GM23248 (cell line): Measurements from ENCODE around the gene GAGE12J. TPM values are rescaled to one million over a fixed set of nuclear protein-coding genes. Genes with fewer than 3 reads are reported as not detected.

ENCODE experiments used
- DNase-seq: peaks from one replicate; pipeline ENCODE4 v3.0.0-alpha.2; 2015
- H2AFZ ChIP-seq: fragments of 200-600 bp; sonication (generic); 2 replicates; pipeline ENCODE4 v1.6.1; 2016; ENCODE audit warnings: antibody characterized with exemption
- H3F3A ChIP-seq: fragments of 200-600 bp; sonication (generic); 2 replicates; pipeline ENCODE4 v1.6.1; 2016; ENCODE audit warnings: mild to moderate bottlenecking, antibody characterized with exemption, mixed run types; ENCODE audit not compliant: insufficient read depth
- H3K27ac ChIP-seq: fragments of 200-600 bp; sonication (generic); 2 replicates; pipeline ENCODE4 v1.5.1; 2016; ENCODE audit warnings: mild to moderate bottlenecking
- H3K27me3 ChIP-seq: fragments of 200-600 bp; sonication (generic); replicated peaks from 2 replicates; pipeline ENCODE4 v1.6.1; 2016; ENCODE audit warnings: mild to moderate bottlenecking; ENCODE audit not compliant: insufficient read depth
- H3K36me3 ChIP-seq: fragments of 200-600 bp; sonication (generic); 2 replicates; pipeline ENCODE4 v1.6.1; 2016; ENCODE audit warnings: low read depth, mild to moderate bottlenecking
- H3K4me1 ChIP-seq: fragments of 200-600 bp; sonication (generic); 2 replicates; pipeline ENCODE4 v1.6.1; 2016; ENCODE audit warnings: mild to moderate bottlenecking; ENCODE audit not compliant: insufficient read depth
- H3K4me2 ChIP-seq: fragments of 200-600 bp; sonication (generic); one replicate; pipeline ENCODE4 v1.6.1; 2016; ENCODE audit warnings: mild to moderate bottlenecking; ENCODE audit not compliant: unreplicated experiment
- H3K4me3 ChIP-seq: fragments of 200-600 bp; sonication (generic); 2 replicates; pipeline ENCODE4 v1.5.1; 2016; ENCODE audit warnings: mild to moderate bottlenecking
- H3K79me2 ChIP-seq: fragments of 200-600 bp; sonication (generic); 2 replicates; pipeline ENCODE4 v1.6.1; 2016; ENCODE audit warnings: mild to moderate bottlenecking; ENCODE audit not compliant: insufficient read depth
- H3K9ac ChIP-seq: fragments of 200-600 bp; sonication (generic); 2 replicates; pipeline ENCODE4 v1.6.1; 2016; ENCODE audit warnings: mild to moderate bottlenecking
- H3K9me2 ChIP-seq: fragments of 200-600 bp; sonication (generic); 2 replicates; pipeline ENCODE4 v1.6.1; 2016; ENCODE audit warnings: mixed run types, mild to moderate bottlenecking, moderate library complexity; ENCODE audit not compliant: insufficient read depth
- H3K9me3 ChIP-seq: fragments of 200-600 bp; sonication (generic); one replicate; pipeline ENCODE4 v1.6.1; 2017; ENCODE audit warnings: low read depth
- H4K20me1 ChIP-seq: fragments of 200-600 bp; sonication (generic); 2 replicates; pipeline ENCODE4 v1.6.0; 2016; ENCODE audit not compliant: insufficient read depth
- EZH2 ChIP-seq: fragments of 200-600 bp; sonication (generic); IDR thresholded peaks from 2 replicates; pipeline ENCODE4 v1.6.1; 2018; ENCODE audit warnings: antibody characterized with exemption, mild to moderate bottlenecking; ENCODE audit not compliant: insufficient read depth, poor library complexity, severe bottlenecking
- EZH2phosphoT487 ChIP-seq: fragments of 200-600 bp; sonication (generic); IDR thresholded peaks from 2 replicates; pipeline ENCODE4 v1.6.1; 2018; ENCODE audit warnings: antibody characterized with exemption, moderate library complexity, mild to moderate bottlenecking, low read depth; ENCODE audit not compliant: insufficient read depth
- WGBS, 2 experiments: methylation state at CpG; one replicate each; pipeline ENCODE4 v1.1.6; 2015 to 2017; ENCODE audit warnings: low lambda C conversion rate in 2 of 2, low coverage in 1 of 2; ENCODE audit errors: missing lambda C conversion rate in 2 of 2; 5-methylcytosine and 5-hydroxymethylcytosine counted together
- in situ Hi-C: fragments of 300-500 bp; cut with MboI; formaldehyde crosslinking; loops from 2 replicates; pipeline ENCODE4 v1.15.0; 2020
- polyA plus RNA-seq: library from polyadenylated mRNA; unstranded; fragments of >200 nt; fragmentation: Nextera tagmentation; extraction: Ambion mirVana; gene quantifications from 2 replicates; pipeline ENCODE4 v1.2.1, GENCODE V29; 2016
- total RNA-seq: library from RNA; depleted of rRNA; stranded (reverse); fragments of >200 nt; shearing (Covaris generic); gene quantifications from 2 replicates; pipeline ENCODE4 v1.2.3, GENCODE V29; 2014

Gene GAGE12J
- total and polyA plus RNA-seq, 2 experiments from 2014 or later: not detected

GRCh38 chrX:49276671-49277534, 44.9 kb upstream of the GAGE12J start:
- TF ChIP-seq EZH2phosphoT487: no peak
- TF ChIP-seq EZH2: no peak
- H3K4me1 ChIP-seq: no peaks in the 10 kb centered on the region
- H3K9ac ChIP-seq: no peak overlapping the region
- no peaks in the 10 kb centered on the region for H3K36me3 ChIP-seq
- peaks cover 18% of the 10 kb centered on the region for H3K79me2 ChIP-seq
- no peaks in the 10 kb centered on the region for H3K27me3 ChIP-seq
- no peaks in the 10 kb centered on the region for H4K20me1 ChIP-seq
- H3K4me3 ChIP-seq: no peak overlapping the region
- H3K27ac ChIP-seq: no peak overlapping the region
- no peak overlapping the region for H2AFZ ChIP-seq
- peak; percentile 38 for DNase-seq
- in situ Hi-C loops: no loop called here
- H3K4me2 ChIP-seq: no peak overlapping the region
- no peaks in the 10 kb centered on the region for H3K9me2 ChIP-seq
- H3K9me3 ChIP-seq: no peaks in the 10 kb centered on the region
- 74 to 75% methylated on average over 14 to 19 of the region's 19 CpGs for WGBS, 2 experiments
- no peaks in the 10 kb centered on the region for H3F3A ChIP-seq

GRCh38 chrX:49277535-49277830, 44.4 kb upstream of the GAGE12J start:
- no peak overlapping the region for H3K27ac ChIP-seq
- no peaks in the 10 kb centered on the region for H3K9me2 ChIP-seq
- H2AFZ ChIP-seq: no peak overlapping the region
- no peak overlapping the region for H3K4me2 ChIP-seq
- no peak overlapping the region for H3K4me3 ChIP-seq
- peaks cover 12% of the 10 kb centered on the region for H3K79me2 ChIP-seq
- no peak overlapping the region for H3K9ac ChIP-seq
- no peak for DNase-seq
- no peaks in the 10 kb centered on the region for H3K9me3 ChIP-seq
- H3K36me3 ChIP-seq: no peaks in the 10 kb centered on the region
- TF ChIP-seq EZH2 (no peak), EZH2phosphoT487 (no peak)
- H3K27me3 ChIP-seq: no peaks in the 10 kb centered on the region
- 92 to 97% methylated on average over 3 of the region's 3 CpGs for WGBS, 2 experiments
- no peaks in the 10 kb centered on the region for H3F3A ChIP-seq
- H3K4me1 ChIP-seq: no peaks in the 10 kb centered on the region
- in situ Hi-C loops: no loop called here
- H4K20me1 ChIP-seq: no peaks in the 10 kb centered on the region

- Histone ChIP-seq H3K9ac (no peak overlapping the region), H3K79me2 (peaks cover 6% of the 10 kb centered on the region), H3K27ac (no peak overlapping the region), H4K20me1 (no peaks in the 10 kb centered on the region), H3K9me3 (no peaks in the 10 kb centered on the region), H3K36me3 (no peaks in the 10 kb centered on the region), H3F3A (no peaks in the 10 kb centered on the region), H3K4me3 (no peak overlapping the region), H2AFZ (no peak overlapping the region), H3K4me1 (no peaks in the 10 kb centered on the region), H3K4me2 (no peak overlapping the region), H3K27me3 (no peaks in the 10 kb centered on the region), H3K9me2 (no peaks in the 10 kb centered on the region)
- in situ Hi-C loops: no loop called here
- DNase-seq: no peak
- WGBS, 2 experiments: 62 to 75% methylated on average over 3 of the region's 3 CpGs
- no peak for TF ChIP-seq EZH2phosphoT487
- TF ChIP-seq EZH2: no peak
Observed at GRCh38 chrX:49278081-49278480, 43.8 kb upstream of the GAGE12J start.

- TF ChIP-seq EZH2: no peak
- no peak for TF ChIP-seq EZH2phosphoT487
- WGBS, 2 experiments: 9 to 15% methylated on average over 10 to 11 of the region's 11 CpGs
- Histone ChIP-seq H3K9me2 (no peaks in the 10 kb centered on the region), H3K79me2 (no peaks in the 10 kb centered on the region), H3F3A (no peaks in the 10 kb centered on the region), H2AFZ (peak overlapping the region; percentile 51; the same call in 1 of the 2 replicates), H3K36me3 (no peaks in the 10 kb centered on the region), H3K27me3 (no peaks in the 10 kb centered on the region), H3K9me3 (no peaks in the 10 kb centered on the region), H4K20me1 (no peaks in the 10 kb centered on the region), H3K4me2 (no peak overlapping the region), H3K4me1 (no peaks in the 10 kb centered on the region), H3K4me3 (no peak overlapping the region), H3K9ac (no peak overlapping the region), H3K27ac (no peak overlapping the region)
- peak; percentile 60 for DNase-seq
- in situ Hi-C loops: no loop called here
Observed at GRCh38 chrX:49282647-49283011, 39.2 kb upstream of the GAGE12J start.

- Histone ChIP-seq H3F3A (no peaks in the 10 kb centered on the region), H4K20me1 (no peaks in the 10 kb centered on the region), H3K9ac (no peak overlapping the region), H3K9me3 (no peaks in the 10 kb centered on the region), H3K9me2 (no peaks in the 10 kb centered on the region), H3K79me2 (no peaks in the 10 kb centered on the region), H3K4me1 (no peaks in the 10 kb centered on the region), H3K4me2 (no peak overlapping the region), H2AFZ (no peak overlapping the region), H3K27me3 (no peaks in the 10 kb centered on the region), H3K36me3 (no peaks in the 10 kb centered on the region), H3K4me3 (no peak overlapping the region), H3K27ac (no peak overlapping the region)
- in situ Hi-C loops: no loop called here
- TF ChIP-seq EZH2phosphoT487: no peak
- TF ChIP-seq EZH2: no peak
- WGBS, 2 experiments: 58 to 93% methylated on average over 3 of the region's 3 CpGs
- DNase-seq: no peak
Observed at GRCh38 chrX:49284212-49284611, 37.6 kb upstream of the GAGE12J start.
